Naive thymus-derived CD4-positive, alpha-beta T cell (primary cell): ENCODE data around the gene ANKRD44. TPM values are rescaled to one million over a fixed set of nuclear protein-coding genes. Genes with fewer than 3 reads are reported as not detected.
A peak's percentile ranks its signal among the peaks of the same experiment; 100 is the strongest.
"Not testable (repeated sequence)": the region's sequence is repeated elsewhere in the genome, so short reads cannot be mapped to it uniquely, and the experiment has no call there.

ENCODE experiments used
- ATAC-seq: fragments of 150-1000 bp; cut with Tn5 transposase; 2 replicates; pipeline ENCODE4 v1.10.0; 2021; ENCODE audit warnings: mild to moderate bottlenecking, moderate library complexity
- CTCF ChIA-PET: fragments of 350-600 bp; sonication (Branson Sonifier 250); formaldehyde crosslinking; loops from one replicate; lab custom pipeline; 2021; ENCODE audit warnings: antibody characterized with exemption; lab: Charles Lee
- POLR2A ChIA-PET: fragments of 350-600 bp; sonication (Branson Sonifier 250); formaldehyde crosslinking; loops from one replicate; lab custom pipeline; 2021; ENCODE audit warnings: antibody characterized with exemption, inconsistent platforms; lab: Charles Lee
- DNase-seq, 9 donors: peaks; one replicate each; pipeline versions ENCODE4 v3.0.0 to v3.0.0-alpha.2; 2020 to 2022; ENCODE audit warnings: mixed read lengths in 1 of 9
- H3K27ac ChIP-seq: one replicate; pipeline ENCODE4 v1.7.0; 2013; ENCODE audit warnings: mild to moderate bottlenecking, low read depth, low read length, moderate library complexity
- H3K27me3 ChIP-seq, 2 donors: one replicate each; pipeline ENCODE4 v1.7.0; 2013; ENCODE audit warnings: low read length in 2 of 2, mild to moderate bottlenecking in 2 of 2, moderate library complexity in 2 of 2; ENCODE audit not compliant: control insufficient read depth in 2 of 2, insufficient read depth in 2 of 2
- H3K36me3 ChIP-seq, 3 experiments: 1 replicate in 2 of 3; 2 replicates in 1 of 3; pipeline ENCODE4 v1.7.0; 2013; ENCODE audit warnings: low read length in 3 of 3, mild to moderate bottlenecking in 3 of 3, moderate library complexity in 1 of 3; ENCODE audit not compliant: insufficient read depth in 3 of 3, control insufficient read depth in 2 of 3
- H3K4me1 ChIP-seq, 2 donors: one replicate each; pipeline ENCODE4 v1.7.0; 2013; ENCODE audit warnings: low read length in 2 of 2, mild to moderate bottlenecking in 2 of 2, moderate library complexity in 1 of 2; ENCODE audit not compliant: control insufficient read depth in 2 of 2, insufficient read depth in 2 of 2
- H3K4me3 ChIP-seq: 2 replicates; pipeline ENCODE4 v1.7.0; 2013; ENCODE audit warnings: mild to moderate bottlenecking, low read length
- H3K9me3 ChIP-seq, 3 experiments: 1 replicate in 2 of 3; 2 replicates in 1 of 3; pipeline ENCODE4 v1.7.0; 2013; ENCODE audit warnings: low read length in 3 of 3; ENCODE audit not compliant: control insufficient read depth in 2 of 3
- H3K27ac Mint-ChIP-seq, 9 donors: one replicate each; pipeline ENCODE4 v1.8.0; 2020 to 2022; ENCODE audit warnings: mixed read lengths in 9 of 9, mild to moderate bottlenecking in 8 of 9, moderate library complexity in 5 of 9, inconsistent platforms in 2 of 9
- H3K27me3 Mint-ChIP-seq, 5 donors: one replicate each; pipeline ENCODE4 v1.8.0; 2021 to 2022; ENCODE audit warnings: mixed read lengths in 5 of 5, mild to moderate bottlenecking in 1 of 5
- H3K36me3 Mint-ChIP-seq, 5 donors: one replicate each; pipeline ENCODE4 v1.8.0; 2020 to 2022; ENCODE audit warnings: mixed read lengths in 5 of 5, mild to moderate bottlenecking in 3 of 5, inconsistent platforms in 1 of 5
- H3K4me1 Mint-ChIP-seq, 7 donors: one replicate each; pipeline ENCODE4 v1.8.0; 2020 to 2022; ENCODE audit warnings: mixed read lengths in 7 of 7, mild to moderate bottlenecking in 3 of 7, inconsistent platforms in 1 of 7
- H3K4me3 Mint-ChIP-seq, 10 donors: one replicate each; pipeline ENCODE4 v1.8.0; 2020 to 2022; ENCODE audit warnings: mild to moderate bottlenecking in 10 of 10, mixed read lengths in 10 of 10, moderate library complexity in 6 of 10, inconsistent platforms in 2 of 10
- H3K9me3 Mint-ChIP-seq, 11 donors: one replicate each; pipeline ENCODE4 v1.8.0; 2020 to 2022; ENCODE audit warnings: mixed read lengths in 11 of 11, mild to moderate bottlenecking in 4 of 11, inconsistent platforms in 1 of 11, moderate library complexity in 1 of 11
- intact Hi-C, 2 donors: fragments of 100-400 bp; cut with micrococcal nuclease; formaldehyde crosslinking; loops; one replicate each; pipeline ENCODE4 v1.15.1; 2023
- polyA plus RNA-seq, 2 donors: library from polyadenylated mRNA; unstranded; fragments of 300-500 nt; fragmentation: Illumina TruSeq; gene quantifications; one replicate each; pipeline ENCODE4 v1.2.3, GENCODE V29; 2021
- total RNA-seq, 6 experiments: library from RNA in 5 of 6; stranded (reverse) in 5 of 6; gene quantifications; 1 replicate in 5 of 6; 2 replicates in 1 of 6; pipeline ENCODE4 v1.2.3 and lab custom pipeline; 2021 to 2026

Gene ANKRD44
- total and polyA plus RNA-seq, 7 experiments from 2014 or later = 88.6 to 296 (median 235) TPM

GRCh38 chr2:197024206-197024605 lies 286.4 kb downstream of the ANKRD44 start:
- Mint-ChIP-seq H3K4me3 (no peak overlapping the region), H3K9me3 (peaks cover 0 to 5% (median 0%) of the 10 kb centered on the region in 11 donors), H3K27ac (peak overlapping the region in 4 of 9 donors; percentile 33 to 68 (median 46)), H3K27me3 (no peaks in the 10 kb centered on the region), H3K4me1 (peaks cover 6 to 20% (median 16%) of the 10 kb centered on the region in 7 donors), H3K36me3 (peaks cover 36 to 75% (median 72%) of the 10 kb centered on the region in 5 donors)
- H3K27me3 ChIP-seq = no peaks in the 10 kb centered on the region
- ATAC-seq (no peak), DNase-seq (no peak)
- POLR2A ChIA-PET = no interaction called here
- H3K4me1 ChIP-seq = no peaks in the 10 kb centered on the region
- intact Hi-C loops = no loop called here
- H3K9me3 ChIP-seq = no peaks in the 10 kb centered on the region
- H3K4me3 ChIP-seq = no peak overlapping the region
- CTCF ChIA-PET = interaction anchor here (1.1 kb wide), 1 partner anchor 166 kb away, joined by 3 read pairs; no protein-coding TSS in a partner anchor
- no peak overlapping the region for H3K27ac ChIP-seq
- H3K36me3 ChIP-seq = peaks cover 21 to 57% (median 35%) of the 10 kb centered on the region in 3 experiments

GRCh38 chr2:197020921-197021320 lies 289.7 kb downstream of the ANKRD44 start:
- H3K27ac Mint-ChIP-seq = peak overlapping the region in 1 of 9 donors; percentile 52
- H3K4me1 ChIP-seq, H3K27ac ChIP-seq, CTCF ChIA-PET, DNase-seq, ATAC-seq, H3K9me3 ChIP-seq, H3K4me3 Mint-ChIP-seq, H3K4me3 ChIP-seq, intact Hi-C loops, H3K27me3 ChIP-seq, H3K27me3 Mint-ChIP-seq, H3K9me3 Mint-ChIP-seq, POLR2A ChIA-PET: not testable (repeated sequence)
- H3K4me1 Mint-ChIP-seq = peaks cover 0 to 15% (median 5%) of the 10 kb centered on the region in 7 donors
- peaks cover 27 to 65% (median 52%) of the 10 kb centered on the region in 5 donors for H3K36me3 Mint-ChIP-seq
- peaks cover 21 to 45% (median 34%) of the 10 kb centered on the region in 3 experiments for H3K36me3 ChIP-seq

GRCh38 chr2:197013098-197013497 lies 297.5 kb downstream of the ANKRD44 start:
- Histone ChIP-seq H3K4me1 (peaks cover 0 to 3% of the 10 kb centered on the region in 2 donors), H3K4me3 (no peak overlapping the region), H3K27ac (no peak overlapping the region), H3K9me3 (no peaks in the 10 kb centered on the region), H3K36me3 (peaks cover 6 to 68% (median 35%) of the 10 kb centered on the region in 3 experiments), H3K27me3 (no peaks in the 10 kb centered on the region)
- no peaks in the 10 kb centered on the region for H3K9me3 Mint-ChIP-seq
- no peak overlapping the region for H3K4me3 Mint-ChIP-seq
- peaks cover 0 to 16% (median 9%) of the 10 kb centered on the region in 7 donors for H3K4me1 Mint-ChIP-seq
- no peaks in the 10 kb centered on the region for H3K27me3 Mint-ChIP-seq
- CTCF ChIA-PET = interaction anchor here (0.6 to 1.0 kb wide), 2 partner anchors 29 to 286 kb away, joined by 3 read pairs; no protein-coding TSS in a partner anchor
- POLR2A ChIA-PET = no interaction called here
- H3K36me3 Mint-ChIP-seq = peaks cover 10 to 55% (median 30%) of the 10 kb centered on the region in 5 donors
- DNase-seq (no peak), ATAC-seq (no peak)
- intact Hi-C loops = loop anchor here (2.0 to 10.0 kb wide), 5 partner anchors 14 to 764 kb away; partner anchors contain the start of genes ANKRD44 (in 1 of the 2) and MARS2 (in 1 of the 2)
- peak overlapping the region in 5 of 9 donors; percentile 28 to 82 (median 71) for H3K27ac Mint-ChIP-seq

- H3K4me1 ChIP-seq = peaks cover 0 to 3% of the 10 kb centered on the region in 2 donors
- CTCF ChIA-PET = interaction anchor here (0.6 to 1.3 kb wide), 5 partner anchors 19 to 366 kb away, joined by 3 to 7 read pairs (median 3); no protein-coding TSS in a partner anchor
- Mint-ChIP-seq H3K36me3 (peaks cover 14 to 55% (median 36%) of the 10 kb centered on the region in 5 donors), H3K27me3 (no peaks in the 10 kb centered on the region), H3K4me1 (peaks cover 0 to 18% (median 9%) of the 10 kb centered on the region in 7 donors), H3K27ac (peak overlapping the region; percentile 5 to 90 (median 73)), H3K4me3 (no peak overlapping the region), H3K9me3 (no peaks in the 10 kb centered on the region)
- peak; percentile 76 for ATAC-seq
- H3K9me3 ChIP-seq = no peaks in the 10 kb centered on the region
- H3K4me3 ChIP-seq = no peak overlapping the region
- POLR2A ChIA-PET = interaction anchor here (0.5 kb wide), 1 partner anchor 91 kb away, joined by 5 read pairs; no protein-coding TSS in a partner anchor
- peaks cover 6 to 78% (median 37%) of the 10 kb centered on the region in 3 experiments for H3K36me3 ChIP-seq
- no peak overlapping the region for H3K27ac ChIP-seq
- DNase-seq = peak in 6 of 9 donors; percentile 11 to 51 (median 40)
- intact Hi-C loops = loop anchor here (1.0 to 10.0 kb wide), 6 partner anchors 13 to 765 kb away; partner anchors contain the start of genes ANKRD44 (in 1 of the 2) and MARS2 (in 1 of the 2)
- no peaks in the 10 kb centered on the region for H3K27me3 ChIP-seq
These were observed 298.6 kb downstream of the ANKRD44 start for GRCh38 chr2:197011801-197012641.

GRCh38 chr2:197011021-197011417 lies 299.6 kb downstream of the ANKRD44 start:
- Mint-ChIP-seq H3K9me3 (no peaks in the 10 kb centered on the region), H3K4me3 (no peak overlapping the region), H3K4me1 (peaks cover 0 to 18% (median 9%) of the 10 kb centered on the region in 7 donors), H3K36me3 (peaks cover 14 to 63% (median 35%) of the 10 kb centered on the region in 5 donors), H3K27ac (peak overlapping the region in 5 of 9 donors; percentile 4 to 48 (median 39)), H3K27me3 (no peaks in the 10 kb centered on the region)
- POLR2A ChIA-PET = no interaction called here
- ATAC-seq (no peak), DNase-seq (no peak)
- Histone ChIP-seq H3K4me1 (peaks cover 0 to 3% of the 10 kb centered on the region in 2 donors), H3K9me3 (no peaks in the 10 kb centered on the region), H3K27ac (no peak overlapping the region), H3K27me3 (no peaks in the 10 kb centered on the region), H3K36me3 (peaks cover 6 to 87% (median 45%) of the 10 kb centered on the region in 3 experiments), H3K4me3 (no peak overlapping the region)
- CTCF ChIA-PET = interaction anchor here (1.3 kb wide), 1 partner anchor 18 kb away, joined by 3 read pairs; no protein-coding TSS in a partner anchor
- intact Hi-C loops = loop anchor here (10.0 kb wide), 2 partner anchors 154 to 694 kb away; partner anchors contain the start of gene MARS2 (in 1 of the 2)
